Measurements from ENCODE around the gene NUDT1.

NUDT1 gene

GRCh38 chr7:2299870-2300512, 58.0 kb downstream of the NUDT1 start:
- DNase-seq (ENCODE audit: low read depth): no peak
